Endodermal cell (in vitro differentiated cells): ENCODE data around the gene ZHX3. TPM values are rescaled to one million over a fixed set of nuclear protein-coding genes. Genes with fewer than 3 reads are reported as not detected.
A peak's percentile ranks its signal among the peaks of the same experiment; 100 is the strongest.

ENCODE experiments used
- DNase-seq: peaks from one replicate; pipeline ENCODE4 v3.0.0-alpha.2; 2017
- H3K27ac ChIP-seq: 2 replicates; pipeline ENCODE4 v1.5.1; 2013; ENCODE audit warnings: mild to moderate bottlenecking, low read depth, low read length, moderate library complexity
- H3K27me3 ChIP-seq: 2 replicates; pipeline ENCODE4 v1.6.1; 2013; ENCODE audit warnings: mild to moderate bottlenecking, low read length, moderate library complexity; ENCODE audit not compliant: insufficient read depth, control insufficient read depth, poor library complexity, severe bottlenecking
- H3K36me3 ChIP-seq: 2 replicates; pipeline ENCODE4 v1.7.0; 2013; ENCODE audit warnings: mild to moderate bottlenecking, low read length, moderate library complexity; ENCODE audit not compliant: control insufficient read depth, insufficient read depth
- H3K4me1 ChIP-seq: one replicate; pipeline ENCODE4 v1.7.0; 2013; ENCODE audit warnings: low read length; ENCODE audit not compliant: control insufficient read depth, insufficient read depth
- H3K4me3 ChIP-seq: 2 replicates; pipeline ENCODE4 v1.5.1; 2013; ENCODE audit warnings: mild to moderate bottlenecking, low read length, moderate library complexity
- H3K9ac ChIP-seq: 2 replicates; pipeline ENCODE4 v1.6.1; 2013; ENCODE audit warnings: mild to moderate bottlenecking, low read length, moderate library complexity; ENCODE audit not compliant: poor library complexity, severe bottlenecking; ENCODE audit errors: extremely low read depth
- H3K9me3 ChIP-seq: 2 replicates; pipeline ENCODE4 v1.6.1; 2013; ENCODE audit warnings: mild to moderate bottlenecking, low read length, moderate library complexity; ENCODE audit not compliant: control insufficient read depth
- H3K27ac Mint-ChIP-seq: 2 replicates; pipeline ENCODE4 v1.8.0; 2020; ENCODE audit warnings: mixed read lengths
- H3K27me3 Mint-ChIP-seq: 2 replicates; pipeline ENCODE4 v1.8.0; 2021; ENCODE audit warnings: mild to moderate bottlenecking, mixed read lengths; ENCODE audit not compliant: insufficient read depth
- H3K36me3 Mint-ChIP-seq: 2 replicates; pipeline ENCODE4 v1.8.0; 2020; ENCODE audit warnings: low read depth, mixed read lengths
- H3K4me1 Mint-ChIP-seq: 2 replicates; pipeline ENCODE4 v1.8.0; 2020; ENCODE audit warnings: mixed read lengths
- H3K4me3 Mint-ChIP-seq: 2 replicates; pipeline ENCODE4 v1.8.0; 2020; ENCODE audit warnings: mild to moderate bottlenecking, moderate library complexity, mixed read lengths
- H3K9me3 Mint-ChIP-seq: 2 replicates; pipeline ENCODE4 v1.8.0; 2020; ENCODE audit warnings: mild to moderate bottlenecking, mixed read lengths
- CTCF ChIP-seq: fragments of 200-600 bp; sonication (generic); conservative IDR thresholded peaks from 2 replicates; pipeline ENCODE4 v1.5.0; 2021; ENCODE audit warnings: antibody characterized with exemption, mild to moderate bottlenecking
- WGBS, 2 experiments: methylation state at CpG; one replicate each; pipeline versions ENCODE4 v1.1.5 to v1.1.7; 2013; ENCODE audit warnings: missing lambda C conversion rate in 2 of 2, mixed read lengths in 1 of 2; ENCODE audit not compliant: insufficient coverage in 1 of 2, insufficient read length in 1 of 2; 5-methylcytosine and 5-hydroxymethylcytosine counted together
- total RNA-seq, 2 donors: library from RNA; stranded (reverse); fragmentation: NEBNext Ultra II Directional in 1 of 2; extraction: Animal tissue kit (Norgen Biotek cat#: 25700) in 1 of 2; gene quantifications; 2 replicates in 1 of 2; 3 replicates in 1 of 2; pipeline ENCODE4 v1.2.1, GENCODE V29; 2021

ZHX3 gene
- total RNA-seq, 2 donors from 2014 or later, result 5.4 to 5.5 TPM

DNA sequence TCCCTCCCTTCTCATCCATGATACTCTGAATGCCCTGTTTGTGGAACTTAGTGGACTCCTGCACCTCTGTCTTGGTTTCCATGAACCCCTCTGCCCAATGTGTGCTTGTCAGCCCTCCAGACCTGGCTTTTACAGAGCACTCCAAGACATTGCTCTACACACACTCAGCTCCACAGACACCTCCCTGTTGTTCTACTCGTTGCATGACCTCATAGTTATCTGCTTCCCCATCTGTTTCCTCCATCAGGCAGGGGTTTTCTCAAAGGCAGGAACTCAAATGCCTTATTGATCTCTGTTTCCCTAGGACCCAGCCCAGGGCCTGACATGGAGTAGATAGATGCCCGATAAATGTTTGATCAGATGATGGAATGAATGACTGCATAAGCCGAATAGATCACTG lies 166.9 kb downstream of the ZHX3 start:
- no peak overlapping the region for H3K27ac ChIP-seq
- 93 to 100% methylated on average over 1 to 3 of the region's 3 CpGs for WGBS, 2 experiments
- H3K27ac Mint-ChIP-seq, result peak overlapping the region; percentile 10
- no peak for TF ChIP-seq CTCF
- DNase-seq, result no peak
- H3K36me3 ChIP-seq, result peaks cover 70% of the 10 kb centered on the region
- peaks cover 29% of the 10 kb centered on the region for H3K4me1 Mint-ChIP-seq
- no peak overlapping the region for H3K4me3 Mint-ChIP-seq
- H3K4me1 ChIP-seq, result no peaks in the 10 kb centered on the region
- H3K27me3 Mint-ChIP-seq, result no peaks in the 10 kb centered on the region
- no peak overlapping the region for H3K9ac ChIP-seq
- no peaks in the 10 kb centered on the region for H3K27me3 ChIP-seq
- H3K9me3 Mint-ChIP-seq, result no peaks in the 10 kb centered on the region
- peaks cover 15% of the 10 kb centered on the region for H3K36me3 Mint-ChIP-seq
- no peak overlapping the region for H3K4me3 ChIP-seq
- no peaks in the 10 kb centered on the region for H3K9me3 ChIP-seq

- Mint-ChIP-seq H3K4me3 (no peak overlapping the region), H3K36me3 (peaks cover 29% of the 10 kb centered on the region)
- H3K9me3 ChIP-seq, result no peaks in the 10 kb centered on the region
These were observed 168.6 kb downstream of the ZHX3 start for GRCh38 chr20:41148942-41149341.

GRCh38 chr20:41147767-41148191 lies 169.8 kb downstream of the ZHX3 start:
- Histone ChIP-seq H3K4me1 (no peaks in the 10 kb centered on the region), H3K27me3 (no peaks in the 10 kb centered on the region), H3K4me3 (no peak overlapping the region), H3K36me3 (peaks cover 63% of the 10 kb centered on the region), H3K9me3 (no peaks in the 10 kb centered on the region), H3K27ac (no peak overlapping the region), H3K9ac (no peak overlapping the region)
- WGBS, 2 experiments, result 91% methylated on average over 6 to 8 of the region's 8 CpGs
- H3K36me3 Mint-ChIP-seq, result peaks cover 29% of the 10 kb centered on the region
- H3K27me3 Mint-ChIP-seq, result no peaks in the 10 kb centered on the region
- H3K27ac Mint-ChIP-seq, result peak overlapping the region; percentile 80
- no peaks in the 10 kb centered on the region for H3K9me3 Mint-ChIP-seq
- H3K4me3 Mint-ChIP-seq, result no peak overlapping the region
- DNase-seq, result no peak
- H3K4me1 Mint-ChIP-seq, result peaks cover 37% of the 10 kb centered on the region
- TF ChIP-seq CTCF, result no peak

More at GRCh38 chr20:41148942-41149341, 168.6 kb downstream of the ZHX3 start:
- no peak overlapping the region for H3K27ac ChIP-seq
- no peak for DNase-seq
- no peak overlapping the region for H3K9ac ChIP-seq
- H3K4me3 ChIP-seq, result no peak overlapping the region
- Mint-ChIP-seq H3K27ac (no peak overlapping the region), H3K4me1 (peaks cover 28% of the 10 kb centered on the region), H3K27me3 (no peaks in the 10 kb centered on the region), H3K9me3 (no peaks in the 10 kb centered on the region)
- 87 to 89% methylated on average over 3 to 4 of the region's 5 CpGs for WGBS, 2 experiments
- H3K27me3 ChIP-seq, result no peaks in the 10 kb centered on the region
- peaks cover 70% of the 10 kb centered on the region for H3K36me3 ChIP-seq
- H3K4me1 ChIP-seq, result no peaks in the 10 kb centered on the region
- no peak for TF ChIP-seq CTCF
